ENCODE data around the gene ANXA2.

The ANXA2 gene

GRCh38 chr15:60315878-60316277 lies 81.9 kb downstream of the ANXA2 start:
- Histone ChIP-seq H3K79me2 (ENCODE audit: insufficient read depth, low read length) (no peaks in the 10 kb centered on the region), H3K4me1 (ENCODE audit: insufficient read depth, low read length, poor library complexity, severe bottlenecking) (no peaks in the 10 kb centered on the region), H3K36me3 (ENCODE audit: insufficient read depth, low read length) (no peaks in the 10 kb centered on the region), H3K9me3 (ENCODE audit: insufficient read depth, low read depth, low read length) (no peaks in the 10 kb centered on the region), H3K4me3 (ENCODE audit: low read length, poor library complexity, severe bottlenecking) (no peak overlapping the region), H4K20me1 (ENCODE audit: insufficient read depth, low read length, poor library complexity, severe bottlenecking) (no peaks in the 10 kb centered on the region), H3K27me3 (ENCODE audit: insufficient read depth, low read length, poor library complexity, severe bottlenecking) (no peaks in the 10 kb centered on the region), H3K9me2 (replicated peaks; ENCODE audit: low read depth, low read length) (no peaks in the 10 kb centered on the region), H3K9ac (ENCODE audit: low read depth, low read length, poor library complexity, severe bottlenecking) (no peak overlapping the region), H3F3A (ENCODE audit: low read depth) (no peaks in the 10 kb centered on the region), H3K4me2 (ENCODE audit: low read depth, low read length, poor library complexity, severe bottlenecking) (no peak overlapping the region), H2AFZ (ENCODE audit: low read length) (no peak overlapping the region)
- TF ChIP-seq EZH2phosphoT487 (IDR thresholded peaks at IDR 0.05; ENCODE audit: borderline replicate concordance) (no peak), CTCF (conservative IDR thresholded peaks at IDR 0.05; ENCODE audit: low read length) (no peak)

GRCh38 chr15:60313906-60314305 lies 83.9 kb downstream of the ANXA2 start:
- Histone ChIP-seq H3K79me2 (ENCODE audit: insufficient read depth, low read length) (no peaks in the 10 kb centered on the region), H3K9ac (ENCODE audit: low read depth, low read length, poor library complexity, severe bottlenecking) (no peak overlapping the region), H3K9me3 (ENCODE audit: insufficient read depth, low read depth, low read length) (no peaks in the 10 kb centered on the region), H3K27me3 (ENCODE audit: insufficient read depth, low read length, poor library complexity, severe bottlenecking) (no peaks in the 10 kb centered on the region), H3K4me3 (ENCODE audit: low read length, poor library complexity, severe bottlenecking) (no peak overlapping the region), H3K36me3 (ENCODE audit: insufficient read depth, low read length) (no peaks in the 10 kb centered on the region), H3F3A (ENCODE audit: low read depth) (no peaks in the 10 kb centered on the region), H3K4me1 (ENCODE audit: insufficient read depth, low read length, poor library complexity, severe bottlenecking) (no peaks in the 10 kb centered on the region), H3K9me2 (replicated peaks; ENCODE audit: low read depth, low read length) (no peaks in the 10 kb centered on the region), H4K20me1 (ENCODE audit: insufficient read depth, low read length, poor library complexity, severe bottlenecking) (no peaks in the 10 kb centered on the region), H2AFZ (ENCODE audit: low read length) (no peak overlapping the region), H3K4me2 (ENCODE audit: low read depth, low read length, poor library complexity, severe bottlenecking) (no peak overlapping the region)
- TF ChIP-seq EZH2phosphoT487 (IDR thresholded peaks at IDR 0.05; ENCODE audit: borderline replicate concordance) (no peak), CTCF (conservative IDR thresholded peaks at IDR 0.05; ENCODE audit: low read length) (no peak)

GRCh38 chr15:60307034-60307433 lies 90.8 kb downstream of the ANXA2 start:
- Histone ChIP-seq H3K27me3 (ENCODE audit: insufficient read depth, low read length, poor library complexity, severe bottlenecking) (no peaks in the 10 kb centered on the region), H4K20me1 (ENCODE audit: insufficient read depth, low read length, poor library complexity, severe bottlenecking) (no peaks in the 10 kb centered on the region), H3K79me2 (ENCODE audit: insufficient read depth, low read length) (no peaks in the 10 kb centered on the region), H3F3A (ENCODE audit: low read depth) (no peaks in the 10 kb centered on the region), H3K9me3 (ENCODE audit: insufficient read depth, low read depth, low read length) (no peaks in the 10 kb centered on the region), H3K36me3 (ENCODE audit: insufficient read depth, low read length) (no peaks in the 10 kb centered on the region), H3K4me2 (ENCODE audit: low read depth, low read length, poor library complexity, severe bottlenecking) (no peak overlapping the region), H3K4me3 (ENCODE audit: low read length, poor library complexity, severe bottlenecking) (no peak overlapping the region), H2AFZ (ENCODE audit: low read length) (no peak overlapping the region), H3K4me1 (ENCODE audit: insufficient read depth, low read length, poor library complexity, severe bottlenecking) (no peaks in the 10 kb centered on the region), H3K9me2 (replicated peaks; ENCODE audit: low read depth, low read length) (no peaks in the 10 kb centered on the region), H3K9ac (ENCODE audit: low read depth, low read length, poor library complexity, severe bottlenecking) (no peak overlapping the region)
- TF ChIP-seq CTCF (conservative IDR thresholded peaks at IDR 0.05; ENCODE audit: low read length) (no peak), EZH2phosphoT487 (IDR thresholded peaks at IDR 0.05; ENCODE audit: borderline replicate concordance) (no peak)

All from Loucy (cell line).